ENCODE measurements around the gene APPL1.
A peak's percentile ranks its signal among the peaks of the same experiment; 100 is the strongest.

APPL1 gene, protein sequence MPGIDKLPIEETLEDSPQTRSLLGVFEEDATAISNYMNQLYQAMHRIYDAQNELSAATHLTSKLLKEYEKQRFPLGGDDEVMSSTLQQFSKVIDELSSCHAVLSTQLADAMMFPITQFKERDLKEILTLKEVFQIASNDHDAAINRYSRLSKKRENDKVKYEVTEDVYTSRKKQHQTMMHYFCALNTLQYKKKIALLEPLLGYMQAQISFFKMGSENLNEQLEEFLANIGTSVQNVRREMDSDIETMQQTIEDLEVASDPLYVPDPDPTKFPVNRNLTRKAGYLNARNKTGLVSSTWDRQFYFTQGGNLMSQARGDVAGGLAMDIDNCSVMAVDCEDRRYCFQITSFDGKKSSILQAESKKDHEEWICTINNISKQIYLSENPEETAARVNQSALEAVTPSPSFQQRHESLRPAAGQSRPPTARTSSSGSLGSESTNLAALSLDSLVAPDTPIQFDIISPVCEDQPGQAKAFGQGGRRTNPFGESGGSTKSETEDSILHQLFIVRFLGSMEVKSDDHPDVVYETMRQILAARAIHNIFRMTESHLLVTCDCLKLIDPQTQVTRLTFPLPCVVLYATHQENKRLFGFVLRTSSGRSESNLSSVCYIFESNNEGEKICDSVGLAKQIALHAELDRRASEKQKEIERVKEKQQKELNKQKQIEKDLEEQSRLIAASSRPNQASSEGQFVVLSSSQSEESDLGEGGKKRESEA

DNA sequence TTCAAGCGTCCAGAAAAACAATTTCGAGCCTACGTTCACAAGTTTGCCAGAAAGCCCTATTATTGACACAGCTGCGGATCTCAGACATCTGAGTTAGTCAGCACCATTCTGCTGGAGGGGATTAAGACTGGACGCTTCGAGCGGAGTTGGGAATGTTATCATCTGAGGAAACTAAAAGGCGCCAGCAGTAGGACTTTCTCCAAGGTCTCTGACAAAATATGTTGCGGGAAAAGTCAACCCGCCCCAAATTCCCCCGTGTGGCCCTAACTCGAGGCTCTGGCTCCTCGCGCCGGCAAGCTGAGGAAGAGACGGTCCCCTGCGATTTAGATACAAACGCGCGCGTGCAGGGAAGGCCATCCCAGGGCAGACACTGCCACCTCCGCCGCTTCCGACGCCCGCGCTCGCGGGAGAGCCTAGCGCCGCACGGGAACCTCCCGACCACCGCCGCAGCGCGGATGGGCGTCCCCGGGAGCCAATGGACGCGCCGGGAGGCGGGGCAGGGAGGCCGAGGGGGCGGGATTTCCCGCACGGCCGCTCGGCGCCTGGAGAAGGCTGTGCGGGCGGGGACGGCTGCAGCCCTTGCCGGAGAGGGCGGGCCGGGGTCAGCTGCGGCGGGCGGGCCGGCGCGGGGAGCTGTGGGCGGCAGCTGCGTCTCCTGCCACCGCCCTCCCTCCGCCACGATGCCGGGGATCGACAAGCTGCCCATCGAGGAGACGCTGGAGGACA, at the start of gene APPL1:
APPL1 (plus strand) TSS at position 526 of the 726 bp plus-strand sequence; CDS start at position 681, 155 bp downstream.
- DNase-seq, result peak; percentile 82

DNA sequence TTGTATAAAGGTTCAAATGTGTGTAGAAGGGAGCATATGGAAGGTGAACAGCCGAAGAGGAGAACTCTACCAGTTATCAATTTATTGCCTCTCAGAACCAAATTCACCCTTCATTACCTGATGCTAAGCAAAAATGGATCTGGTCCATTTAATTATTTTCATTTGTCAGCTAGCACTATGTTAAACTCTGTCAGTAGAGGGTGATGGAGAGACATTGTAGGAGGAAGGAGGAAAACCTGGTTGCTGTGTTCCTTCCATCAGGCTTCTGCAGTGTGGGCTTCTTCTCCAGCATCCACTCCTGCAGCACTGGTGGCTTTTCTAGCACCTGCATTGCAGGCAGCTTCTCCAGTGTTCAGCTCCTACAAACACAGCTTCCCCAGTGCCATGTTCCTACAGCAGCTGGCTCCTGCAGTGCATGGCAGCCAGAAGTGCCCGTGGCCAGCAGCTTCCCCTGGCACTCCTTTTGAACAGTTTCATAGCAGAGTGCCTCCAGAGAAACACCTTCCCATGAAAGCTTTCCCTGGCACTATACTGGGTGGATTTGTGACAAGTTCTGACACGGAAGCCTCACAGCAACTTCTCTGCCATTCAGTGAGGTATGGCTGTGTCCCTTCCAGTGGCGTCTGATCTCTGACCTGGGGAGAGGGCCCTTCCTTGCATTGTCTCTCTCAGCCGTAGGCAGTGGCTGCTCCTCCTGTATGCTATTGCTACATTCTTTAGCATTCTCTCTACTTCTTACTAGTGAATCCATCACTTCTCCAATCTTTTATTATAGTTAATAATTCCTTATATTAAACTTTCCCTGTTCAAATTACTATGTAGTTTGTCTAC, 47.7 kb upstream of the APPL1 start:
- no peak for DNase-seq

GRCh38 chr3:57184526-57184925, 43.0 kb upstream of the APPL1 start:
- DNase-seq, result no peak

- no peak for DNase-seq
Measured at GRCh38 chr3:57192028-57192427, 35.5 kb upstream of the APPL1 start.

DNA sequence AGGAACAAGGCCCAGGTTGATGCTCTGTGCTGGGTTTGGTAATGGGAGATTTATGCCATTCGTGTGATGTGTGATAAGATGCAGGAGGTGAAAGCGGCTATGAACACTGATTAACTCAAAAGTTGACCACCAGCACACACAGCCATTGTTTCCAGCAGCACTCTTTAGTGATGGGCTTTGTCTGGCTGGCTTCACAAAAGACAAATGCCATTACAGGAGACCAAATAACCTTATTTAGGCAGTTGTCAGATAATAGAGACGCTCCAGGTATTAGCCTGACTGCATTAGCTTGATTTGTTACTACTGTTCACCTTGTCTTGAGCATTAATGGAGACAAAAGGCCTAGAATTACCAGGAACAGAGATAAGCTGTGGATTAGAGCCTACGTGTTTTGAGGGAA, 32.9 kb upstream of the APPL1 start:
- no peak for DNase-seq

DNA sequence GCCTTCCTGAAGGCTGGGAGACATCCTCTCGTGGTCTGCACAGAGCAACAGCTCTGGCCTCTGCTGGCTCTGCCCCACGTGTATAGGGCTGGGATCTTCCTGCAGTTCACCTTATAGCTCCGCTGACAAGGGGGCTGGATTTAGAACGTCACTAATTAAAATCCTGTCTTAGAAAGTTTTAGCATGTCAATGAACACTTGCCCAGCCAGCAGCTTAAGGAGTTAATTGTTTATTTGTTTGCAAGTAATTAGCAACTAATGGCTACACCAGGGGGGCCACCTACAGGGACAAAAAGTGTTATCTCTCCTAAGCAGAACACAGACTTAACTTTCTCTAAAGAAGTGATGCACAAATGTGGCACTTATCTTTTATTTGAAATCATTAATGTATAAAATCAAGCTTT, 27.6 kb upstream of the APPL1 start, which contains the start of gene HESX1:
HESX1 (minus strand) TSS at position 84 of the 403 bp plus-strand sequence; CDS start at position 24, 60 bp downstream.
- DNase-seq, result no peak

- DNase-seq, result no peak
Measured at GRCh38 chr3:57206423-57206822, 21.1 kb upstream of the APPL1 start.

DNA sequence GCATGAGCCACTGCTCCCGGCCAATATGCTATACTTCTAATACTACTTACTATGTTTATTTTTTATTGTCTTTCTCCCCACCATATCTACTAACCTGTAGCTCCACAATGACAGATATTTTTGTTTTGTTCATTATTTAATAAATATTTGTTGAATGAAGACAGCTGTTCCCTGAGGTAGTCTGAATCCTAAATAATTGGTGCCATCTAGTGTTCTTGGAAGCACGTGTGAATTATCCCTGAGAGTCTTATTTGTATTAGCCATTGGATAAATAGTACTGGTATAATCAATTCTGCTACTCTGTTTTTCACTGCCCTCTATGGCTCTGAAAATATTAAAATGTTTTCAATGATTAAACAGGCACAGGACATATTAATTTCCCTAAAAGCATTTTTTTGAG, 5.6 kb upstream of the APPL1 start:
- no peak for DNase-seq

- DNase-seq, result no peak
Measured at GRCh38 chr3:57224856-57225255, 2.7 kb upstream of the APPL1 start.

GRCh38 chr3:57226176-57226575, 1.4 kb upstream of the APPL1 start:
- DNase-seq, result no peak

DNA sequence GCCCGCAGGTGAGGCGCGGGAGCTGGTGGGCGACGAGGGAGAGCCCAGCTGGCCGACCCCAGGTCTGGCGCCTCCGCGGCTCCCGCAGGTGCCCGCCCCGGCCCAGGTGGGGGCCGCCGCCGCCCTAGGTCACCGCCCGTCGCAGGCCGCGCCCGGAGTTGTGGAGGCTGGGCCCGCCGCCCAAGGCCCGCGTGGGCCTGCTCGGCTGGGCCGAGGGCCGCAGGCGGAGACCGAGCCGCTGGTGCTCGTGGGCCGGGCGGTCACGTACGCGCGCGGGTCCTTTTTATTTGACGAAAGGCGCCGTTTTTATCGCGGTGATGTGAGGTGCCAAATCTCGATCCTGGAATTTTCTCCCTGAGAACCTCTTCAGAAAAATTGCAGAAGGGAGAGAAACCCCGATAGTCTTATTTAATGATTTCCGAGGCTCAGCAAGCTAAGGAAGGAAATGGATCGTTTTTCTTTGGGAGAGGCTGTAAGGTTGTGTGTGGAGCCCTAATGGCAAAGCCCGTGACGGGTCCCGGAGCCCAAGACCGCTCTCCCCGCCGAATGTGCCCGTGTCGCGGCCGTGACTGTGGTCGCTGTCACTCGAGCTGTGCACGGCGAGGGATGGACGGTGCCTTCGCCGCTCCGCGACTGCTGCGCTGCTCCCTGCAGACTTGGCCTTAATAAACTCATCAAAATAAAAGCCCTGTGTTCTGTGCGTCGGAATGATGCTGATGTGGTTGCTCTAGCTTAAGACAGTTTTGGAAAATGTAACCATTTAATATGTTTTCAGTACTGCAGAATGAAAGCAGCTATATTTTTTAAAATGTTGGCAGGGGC, 612 bp downstream of the APPL1 start:
- DNase-seq, result peak; percentile 39

DNA sequence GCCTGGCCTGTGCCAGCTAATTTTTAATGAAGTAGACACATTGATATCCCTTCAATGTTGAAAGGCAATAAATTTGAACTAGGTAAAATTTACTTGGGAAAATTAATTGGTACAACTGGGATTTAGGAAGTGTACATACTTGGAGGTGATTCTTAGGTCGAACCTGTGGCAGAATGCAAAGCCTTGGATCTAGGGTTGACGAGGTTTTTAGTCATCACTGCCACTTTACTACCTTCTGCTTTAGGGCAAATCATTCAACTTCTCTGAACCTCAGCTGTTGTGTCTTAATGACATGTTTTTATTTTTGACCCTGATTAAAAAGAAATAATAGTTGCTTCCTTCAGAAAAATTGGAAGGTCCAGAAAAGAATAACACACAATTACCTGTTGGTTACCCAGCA, 2.5 kb downstream of the APPL1 start:
- DNase-seq, result no peak

- DNase-seq, result no peak
Measured at GRCh38 chr3:57233799-57234198, 6.3 kb downstream of the APPL1 start.

DNA sequence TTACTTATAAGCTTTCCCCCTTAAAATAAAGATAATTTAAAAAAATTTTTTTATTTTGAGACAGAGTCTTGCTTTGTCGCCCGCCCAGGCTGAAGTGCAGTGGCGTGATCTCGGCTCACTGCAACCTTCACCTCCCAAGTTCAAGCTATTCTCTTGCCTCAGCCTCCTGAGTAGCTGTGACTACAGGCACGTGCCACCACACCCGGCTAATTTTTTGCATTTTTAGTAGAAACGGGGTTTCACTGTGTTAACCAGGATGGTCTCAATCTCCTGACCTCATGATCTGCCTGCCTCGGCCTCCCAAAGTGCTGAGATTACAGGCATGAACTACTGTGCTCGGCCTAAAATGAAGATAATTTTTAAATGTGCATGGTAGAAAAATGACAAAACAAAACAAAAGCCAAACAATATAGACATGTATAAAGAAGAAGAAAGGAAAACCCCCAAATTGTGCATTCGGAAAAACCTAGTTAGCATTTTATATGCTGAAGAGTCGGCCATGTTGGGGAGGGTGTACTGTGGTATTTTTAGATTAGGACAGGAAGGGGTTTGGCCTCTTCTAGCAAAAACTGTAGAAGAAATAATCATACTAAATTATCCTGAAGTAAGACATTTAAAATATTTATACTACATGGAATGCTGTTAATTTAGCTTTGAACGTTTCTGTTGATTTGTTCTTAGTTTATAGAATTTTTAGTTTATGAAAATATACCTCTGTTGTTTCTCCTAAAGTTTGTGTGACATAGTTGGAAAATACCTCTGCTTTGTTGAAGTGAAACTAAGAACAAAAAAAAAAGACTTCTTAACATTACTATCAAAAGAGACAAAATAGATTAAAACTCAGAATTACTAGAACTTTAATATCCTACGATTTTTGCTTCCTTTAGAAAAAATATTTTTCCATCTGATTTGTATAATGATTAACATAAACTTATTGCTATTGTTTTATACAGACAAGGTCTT, 7.4 kb downstream of the APPL1 start:
- DNase-seq, result no peak

DNA sequence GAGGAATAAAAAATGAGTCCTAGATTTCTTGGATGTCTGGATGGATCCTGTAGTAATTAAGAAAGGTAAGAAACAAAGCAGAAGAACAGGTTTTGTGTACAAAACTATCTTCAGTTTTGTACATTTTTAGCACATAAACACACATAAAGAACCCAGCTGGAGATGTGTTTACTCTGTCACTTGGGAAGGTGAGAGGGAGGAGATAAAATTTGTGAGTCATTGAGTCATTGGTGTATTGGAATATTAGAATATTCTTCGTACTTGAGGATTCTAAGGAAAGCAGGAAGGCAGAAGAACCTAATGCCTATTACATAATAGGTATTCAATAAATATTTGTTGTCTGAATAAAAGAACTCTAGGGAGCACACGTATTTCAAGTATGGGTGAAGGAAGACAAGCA, 17.4 kb downstream of the APPL1 start:
- DNase-seq, result no peak

GRCh38 chr3:57252404-57252803, 24.9 kb downstream of the APPL1 start:
- DNase-seq, result no peak

GRCh38 chr3:57256844-57257243, 29.3 kb downstream of the APPL1 start:
- DNase-seq, result no peak

DNA sequence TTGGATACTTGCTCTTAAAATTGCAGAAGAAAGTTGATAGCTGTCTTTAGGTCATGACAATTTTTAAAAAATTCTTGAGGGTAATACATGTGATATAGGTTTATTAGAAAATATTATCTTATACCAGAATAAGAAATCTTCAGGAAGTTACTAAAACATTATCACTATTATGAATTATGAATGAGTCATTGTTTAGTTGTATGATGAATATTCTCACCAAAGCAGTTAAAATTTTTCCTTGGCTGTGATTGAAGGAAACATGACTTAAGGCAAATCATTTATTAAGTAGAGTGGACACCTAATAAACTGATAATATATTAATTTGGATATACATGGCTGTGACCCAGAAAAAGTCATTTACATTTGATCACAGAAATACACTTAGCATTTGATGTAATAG, 30.1 kb downstream of the APPL1 start:
- no peak for DNase-seq

DNA sequence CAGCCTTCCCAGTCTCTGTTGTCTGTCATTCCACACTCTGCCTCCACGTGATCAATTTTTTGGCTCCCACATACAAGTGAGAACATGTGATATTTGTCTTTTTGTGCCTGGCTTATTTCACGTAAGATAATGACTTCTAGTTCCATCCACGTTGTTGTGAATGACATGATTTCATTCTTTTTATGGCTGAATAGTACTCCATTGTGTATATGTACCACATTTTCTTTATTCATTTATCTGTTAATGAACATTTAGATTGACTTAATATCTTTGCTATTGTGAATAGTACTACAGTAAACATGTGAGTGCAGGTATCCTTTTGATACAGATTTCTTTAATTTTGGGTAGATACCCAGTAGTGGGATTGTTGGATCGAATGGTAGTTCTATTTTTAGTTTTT, 33.6 kb downstream of the APPL1 start:
- DNase-seq, result no peak

- DNase-seq, result no peak
Measured at GRCh38 chr3:57261929-57262328, 34.4 kb downstream of the APPL1 start.

- DNase-seq, result no peak
Measured at GRCh38 chr3:57268416-57268815, 40.9 kb downstream of the APPL1 start.

Measured in activated CD4-positive, alpha-beta T cell treated with anti-CD3 and anti-CD28 coated beads, Interleukin-2, amount 50 U/mL, for 1 hour (primary cell).